MCF 10A (cell line): ENCODE results near the gene ARHGEF17. TPM values are rescaled to one million over a fixed set of nuclear protein-coding genes. Genes with fewer than 3 reads are reported as not detected.

ENCODE experiments used
- BruUV-seq: library from RNA; stranded (reverse); fragments of 400-500 nt; replicated peaks from 2 replicates; lab custom pipeline; 2021; lab: Mats Ljungman, UMichigan
- CTCF ChIA-PET: fragments of 300-600 bp; sonication (Branson Sonifier 250); formaldehyde crosslinking; extraction: SDS; loops from one replicate; lab custom pipeline; 2021; ENCODE audit warnings: antibody characterized with exemption, inconsistent platforms; lab: Yijun Ruan, JAX
- POLR2A ChIA-PET: fragments of 300-600, 350-650 bp; sonication (Branson Sonifier 250); formaldehyde crosslinking; extraction: SDS; loops from one replicate; lab custom pipeline; 2020; ENCODE audit warnings: antibody characterized with exemption, inconsistent platforms; lab: Yijun Ruan, JAX
- DNase-seq: peaks from one replicate; pipeline ENCODE4 v3.0.0-alpha.2; 2018; ENCODE audit not compliant: unreplicated experiment
- H3K27ac Mint-ChIP-seq: one replicate; pipeline ENCODE4 v1.8.0; 2022; ENCODE audit warnings: mild to moderate bottlenecking, low read depth, mixed read lengths; ENCODE audit not compliant: unreplicated experiment
- H3K27me3 Mint-ChIP-seq: one replicate; pipeline ENCODE4 v1.8.0; 2022; ENCODE audit warnings: mixed read lengths; ENCODE audit not compliant: insufficient read depth, unreplicated experiment
- H3K36me3 Mint-ChIP-seq: one replicate; pipeline ENCODE4 v1.8.0; 2022; ENCODE audit warnings: mild to moderate bottlenecking, moderate library complexity, mixed read lengths; ENCODE audit not compliant: insufficient read depth, unreplicated experiment
- H3K4me1 Mint-ChIP-seq: one replicate; pipeline ENCODE4 v1.8.0; 2022; ENCODE audit warnings: mixed read lengths; ENCODE audit not compliant: insufficient read depth, unreplicated experiment
- H3K4me3 Mint-ChIP-seq: one replicate; pipeline ENCODE4 v1.8.0; 2022; ENCODE audit warnings: mild to moderate bottlenecking, moderate library complexity, mixed read lengths; ENCODE audit not compliant: unreplicated experiment
- H3K9me3 Mint-ChIP-seq: one replicate; pipeline ENCODE4 v1.8.0; 2022; ENCODE audit warnings: mixed read lengths; ENCODE audit not compliant: unreplicated experiment
- CTCF ChIP-seq: fragments of 200-600 bp; IDR thresholded peaks from one replicate; pipeline ENCODE4 v1.8.0; 2022; ENCODE audit warnings: antibody characterized with exemption, mild to moderate bottlenecking; ENCODE audit not compliant: unreplicated experiment
- intact Hi-C: fragments of 100-400 bp; cut with micrococcal nuclease; formaldehyde crosslinking; loops from 2 replicates; pipeline ENCODE4 v1.14.1; 2022
- total RNA-seq: library from RNA; stranded (reverse); gene quantifications from 2 replicates; pipeline ENCODE4 v1.2.3, GENCODE V29; 2022

The ARHGEF17 gene
- total RNA-seq, 1 experiment from 2014 or later, result 27.6 TPM

DNA sequence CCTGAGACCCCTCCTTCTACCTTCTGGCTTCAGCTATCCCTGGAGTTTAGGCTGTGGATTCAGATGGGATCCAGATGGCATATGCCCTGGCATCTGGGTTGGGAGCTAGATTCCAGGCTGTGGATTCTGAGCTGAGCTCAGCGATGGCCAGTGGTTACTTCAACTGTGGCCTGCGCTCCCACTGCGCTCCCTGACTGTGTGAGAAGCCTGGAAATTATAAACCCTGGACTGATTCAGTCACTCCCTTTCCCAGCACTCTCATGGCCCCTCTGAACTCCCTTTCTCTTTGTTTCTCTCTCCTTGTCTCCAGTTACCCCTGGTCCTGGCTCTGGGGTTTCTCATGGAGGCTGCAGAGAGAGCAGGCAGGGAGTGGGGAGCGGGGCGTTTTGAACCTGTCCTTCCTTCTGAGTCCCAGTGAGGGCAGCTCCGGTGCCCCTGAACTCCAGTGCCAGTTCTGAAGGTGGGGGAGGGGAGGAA lies 4.8 kb downstream of the ARHGEF17 start:
- Mint-ChIP-seq H3K36me3 (peaks cover 5% of the 10 kb centered on the region), H3K4me1 (peaks cover 46% of the 10 kb centered on the region), H3K27ac (peak overlapping the region; percentile 89), H3K27me3 (no peaks in the 10 kb centered on the region), H3K4me3 (peak overlapping the region; percentile 68), H3K9me3 (no peaks in the 10 kb centered on the region)
- intact Hi-C loops, result no loop called here
- no peak for TF ChIP-seq CTCF
- CTCF ChIA-PET, result interaction anchor here (0.7 to 3.5 kb wide), 4 partner anchors 11 to 323 kb away, joined by 3 to 20 read pairs (median 5); no protein-coding TSS in a partner anchor
- POLR2A ChIA-PET, result interaction anchor here (0.5 to 0.9 kb wide), 2 partner anchors 42 to 842 kb away, joined by 3 to 4 read pairs; no protein-coding TSS in a partner anchor
- DNase-seq, result no peak
- no TSS peak for BruUV-seq

DNA sequence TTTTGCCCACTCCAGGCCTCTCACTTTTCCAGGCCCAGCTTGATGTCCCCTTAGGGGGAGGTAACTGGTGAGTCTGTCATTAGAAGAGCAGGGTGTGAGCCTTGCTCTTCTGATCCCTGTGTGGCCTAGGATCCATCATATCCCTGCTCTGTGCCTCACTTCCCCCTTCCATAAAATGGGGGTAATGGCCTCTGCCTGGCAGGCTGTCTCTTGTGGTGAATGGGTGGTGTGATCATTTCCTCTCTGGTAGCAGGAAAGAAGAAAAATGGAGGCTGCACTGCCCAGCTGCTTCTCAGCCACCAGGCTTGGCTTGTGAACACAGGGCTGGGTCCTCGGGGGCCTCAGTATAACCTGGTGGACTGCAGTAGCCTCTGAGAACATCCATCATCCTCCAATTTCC lies 5.6 kb downstream of the ARHGEF17 start:
- no peaks in the 10 kb centered on the region for H3K9me3 Mint-ChIP-seq
- ChIA-PET POLR2A (interaction anchor here (0.9 to 1.0 kb wide), 2 partner anchors 14 to 41 kb away, joined by 3 read pairs; no protein-coding TSS in a partner anchor), CTCF (interaction anchor here (0.6 to 3.5 kb wide), 5 partner anchors 11 to 347 kb away, joined by 3 to 20 read pairs (median 4); no protein-coding TSS in a partner anchor)
- no peak for DNase-seq
- peaks cover 5% of the 10 kb centered on the region for H3K36me3 Mint-ChIP-seq
- no TSS peak for BruUV-seq
- intact Hi-C loops, result no loop called here
- no peaks in the 10 kb centered on the region for H3K27me3 Mint-ChIP-seq
- peaks cover 46% of the 10 kb centered on the region for H3K4me1 Mint-ChIP-seq
- peak overlapping the region; percentile 40 for H3K4me3 Mint-ChIP-seq
- peak overlapping the region; percentile 89 for H3K27ac Mint-ChIP-seq
- no peak for TF ChIP-seq CTCF

DNA sequence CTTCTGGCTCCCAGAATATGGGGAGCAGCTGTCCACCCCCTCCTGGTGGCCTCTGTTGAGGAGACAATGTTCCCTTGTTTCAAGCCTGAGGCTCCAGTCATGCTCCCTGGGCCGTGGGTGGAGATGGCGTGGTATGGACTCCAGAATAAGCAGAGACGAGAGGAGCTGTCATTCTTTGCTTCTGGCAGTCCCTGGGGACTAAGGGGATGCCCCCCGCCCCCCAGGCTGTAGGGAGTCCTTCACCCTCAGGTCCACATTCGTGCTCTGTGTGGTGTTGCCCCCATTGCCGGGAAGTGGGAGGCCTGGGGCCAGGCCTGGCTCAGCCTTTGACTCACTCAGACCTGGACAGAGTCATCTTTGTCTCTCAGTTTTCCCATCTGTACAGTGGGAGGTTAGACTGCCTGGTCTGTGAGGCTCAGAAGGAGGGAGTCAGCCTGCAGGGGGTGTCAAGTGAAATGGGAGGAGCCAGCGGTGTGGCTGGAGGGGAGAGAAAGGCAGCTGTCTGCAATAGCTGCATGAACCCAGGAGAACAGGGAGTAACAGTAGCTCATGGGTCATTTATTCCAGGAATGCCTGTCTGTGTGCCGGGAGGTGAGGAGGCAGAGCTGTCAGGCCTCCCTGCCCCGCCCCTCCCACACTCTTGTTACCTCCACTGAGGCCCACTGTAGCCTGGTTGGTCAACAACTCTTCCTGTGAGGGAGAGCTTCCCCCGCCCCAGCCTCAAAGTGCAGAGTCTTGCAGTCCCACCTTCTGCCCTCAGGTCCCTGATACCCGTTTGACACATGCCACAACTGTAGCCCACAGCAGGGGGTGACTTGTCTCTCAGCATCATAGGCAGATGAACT lies 6.3 kb downstream of the ARHGEF17 start:
- POLR2A ChIA-PET, result interaction anchor here (1.0 kb wide), 2 partner anchors 14 to 42 kb away, joined by 3 read pairs; no protein-coding TSS in a partner anchor
- CTCF ChIA-PET, result interaction anchor here (0.7 to 3.5 kb wide), 5 partner anchors 12 to 23 kb away, joined by 3 to 20 read pairs (median 4); no protein-coding TSS in a partner anchor
- no peaks in the 10 kb centered on the region for H3K9me3 Mint-ChIP-seq
- no peak for DNase-seq
- no peaks in the 10 kb centered on the region for H3K27me3 Mint-ChIP-seq
- H3K27ac Mint-ChIP-seq, result peak overlapping the region; percentile 89
- BruUV-seq, result no TSS peak
- intact Hi-C loops, result no loop called here
- peak overlapping the region; percentile 40 for H3K4me3 Mint-ChIP-seq
- H3K4me1 Mint-ChIP-seq, result peaks cover 46% of the 10 kb centered on the region
- TF ChIP-seq CTCF, result no peak
- H3K36me3 Mint-ChIP-seq, result peaks cover 12% of the 10 kb centered on the region
